Measurements from ENCODE around the gene NPIPB13. TPM values are rescaled to one million over a fixed set of nuclear protein-coding genes. Genes with fewer than 3 reads are reported as not detected.

NPIPB13 gene
- 0.29 and 1.1 TPM in 2 replicates for total RNA-seq

DNA sequence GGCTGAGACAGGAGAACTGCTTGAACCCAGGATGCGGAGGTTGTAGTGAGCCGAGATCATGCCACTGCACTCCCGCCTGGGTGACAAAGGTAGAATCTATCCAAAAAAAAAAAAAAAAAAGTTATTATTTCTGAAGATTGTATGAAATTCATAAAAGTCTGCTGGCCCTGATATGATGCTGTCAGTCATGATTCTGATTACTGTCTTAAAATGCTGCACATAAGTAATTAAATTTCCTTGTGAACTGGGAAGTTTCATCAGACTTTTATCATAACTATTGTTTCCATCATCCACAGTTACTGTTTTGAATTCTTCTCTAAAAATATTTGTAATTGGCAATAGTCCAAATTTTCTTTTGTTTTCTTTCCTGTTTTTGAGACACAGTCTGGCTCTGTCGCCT, at the start of gene NPIPB13:
NPIPB13 (minus strand) TSS at position 101 of the 400 bp plus-strand sequence. CDS start 2,906 bp downstream, outside the sequence.

DNA sequence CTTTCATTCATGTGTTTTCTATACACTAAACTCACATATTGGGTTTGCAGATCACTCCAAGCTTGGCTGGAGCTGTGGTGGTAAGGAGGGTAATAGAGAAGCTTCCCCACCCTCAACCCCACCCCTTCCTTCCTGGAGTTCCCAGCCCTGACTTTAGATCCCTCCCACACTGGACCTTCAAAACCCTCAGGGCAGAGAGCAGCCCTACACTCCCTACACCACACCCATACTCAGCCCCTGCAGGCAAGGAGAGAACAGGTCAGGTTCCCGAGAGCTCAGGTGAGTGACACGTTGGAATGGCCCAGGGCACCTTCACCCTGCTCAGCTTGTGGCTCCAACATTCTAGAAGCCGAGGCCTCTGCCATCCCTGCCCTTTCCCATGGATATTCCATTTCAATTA, 49.2 kb downstream of the NPIPB13 start, which contains the start of gene SULT1A3:
SULT1A3 (plus strand) TSS at position 207 of the 400 bp plus-strand sequence. CDS start 1,474 bp downstream, outside the sequence.

Small RNA genes within 50 kb of the gene (small RNA-seq; reads per million reads assigned to genes)
- not detected for gene AC106782.4 (ENCODE audit: low replicate concordance)

Other genes with a start within 250 kb of the NPIPB13 start
- gene DOC2A, start 237.5 kb downstream of the NPIPB13 start, total RNA-seq, result 0.14 TPM in 1 of 2 replicates, not detected in the other
- gene C16orf92, start 225.3 kb downstream of the NPIPB13 start, total RNA-seq, result not detected in 2 replicates
- 0.43 TPM in 1 of 2 replicates, not detected in the other for gene TLCD3B, start 217.2 kb downstream of the NPIPB13 start, total RNA-seq
- 891 and 1,194 TPM in 2 replicates for gene ALDOA, start 182.7 kb downstream of the NPIPB13 start, total RNA-seq
- 265 and 320 TPM in 2 replicates for gene PPP4C, start 172.5 kb downstream of the NPIPB13 start, total RNA-seq
- 0.14 TPM in 1 of 2 replicates, not detected in the other for gene TBX6, start 156.6 kb downstream of the NPIPB13 start, total RNA-seq
- 6.3 and 20.6 TPM in 2 replicates for gene YPEL3, start 152.3 kb downstream of the NPIPB13 start, total RNA-seq
- gene GDPD3, start 134.9 kb downstream of the NPIPB13 start, total RNA-seq, result 0.66 and 1.7 TPM in 2 replicates
- gene MAPK3, start 125.3 kb downstream of the NPIPB13 start, total RNA-seq, result 39.7 and 43.8 TPM in 2 replicates
- gene CORO1A, start 64.9 kb downstream of the NPIPB13 start, total RNA-seq, result 2.0 and 3.3 TPM in 2 replicates
- gene BOLA2B, start 54.8 kb downstream of the NPIPB13 start, total RNA-seq, result 111 and 157 TPM in 2 replicates
- gene SLX1A, start 54.6 kb downstream of the NPIPB13 start, total RNA-seq, result 36.4 and 42.2 TPM in 2 replicates
- 2.8 and 4.9 TPM in 2 replicates for gene SULT1A3, start 49.2 kb downstream of the NPIPB13 start, total RNA-seq
- 38.3 and 39.5 TPM in 2 replicates for gene CD2BP2, start 106.8 kb upstream of the NPIPB13 start, total RNA-seq
- gene TBC1D10B, start 122.0 kb upstream of the NPIPB13 start, total RNA-seq, result 43.1 and 57.8 TPM in 2 replicates
- not detected in 2 replicates for gene MYL11, start 126.3 kb upstream of the NPIPB13 start, total RNA-seq
- not detected in 2 replicates for gene SEPTIN1, start 134.1 kb upstream of the NPIPB13 start, total RNA-seq
- 7.7 and 14.7 TPM in 2 replicates for gene ZNF48, start 146.9 kb upstream of the NPIPB13 start, total RNA-seq
- 7.9 and 10.2 TPM in 2 replicates for gene ZNF771, start 159.1 kb upstream of the NPIPB13 start, total RNA-seq
- gene DCTPP1, start 181.6 kb upstream of the NPIPB13 start, total RNA-seq, result 6.8 and 19.8 TPM in 2 replicates
- gene SEPHS2, start 197.4 kb upstream of the NPIPB13 start, total RNA-seq, result 11.3 and 24.5 TPM in 2 replicates
- gene ITGAL, start 224.3 kb upstream of the NPIPB13 start, total RNA-seq, result not detected in 2 replicates